ENCODE results near the gene FKRP. TPM values are rescaled to one million over a fixed set of nuclear protein-coding genes. Genes with fewer than 3 reads are reported as not detected.

FKRP gene
- total and polyA plus RNA-seq, 2 of the 13 experiments (the other 11 are each of a cell fraction or from before 2014, with no cell fraction given) = 7.3 to 9.8 TPM

DNA sequence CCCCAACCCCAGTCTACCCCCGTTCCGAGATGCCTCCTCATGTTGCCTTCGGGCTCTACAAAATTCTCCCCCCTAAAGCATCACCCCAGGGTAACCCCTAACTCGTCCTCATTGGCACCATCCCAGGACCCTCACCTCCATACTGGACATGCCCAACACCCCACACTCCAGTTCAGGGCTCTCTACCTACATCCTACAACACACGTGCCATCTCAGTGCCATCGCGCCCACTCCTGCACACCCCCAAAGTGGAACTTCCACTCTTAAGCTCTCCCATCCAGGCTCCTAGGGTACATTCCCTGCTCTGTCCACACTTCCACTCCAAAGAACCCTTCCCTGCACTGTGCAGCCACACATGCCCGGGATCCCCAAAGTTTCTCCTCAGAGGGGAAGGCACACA, 827 bp upstream of the FKRP start (continued):
- no peak for TF ChIP-seq KDM4B (CRISPR knock-in tag; IDR thresholded peaks at IDR 0.05)
- TF ChIP-seq ZNF232 (CRISPR knock-in tag; IDR thresholded peaks at IDR 0.05; ENCODE audit: borderline replicate concordance) = no peak

DNA sequence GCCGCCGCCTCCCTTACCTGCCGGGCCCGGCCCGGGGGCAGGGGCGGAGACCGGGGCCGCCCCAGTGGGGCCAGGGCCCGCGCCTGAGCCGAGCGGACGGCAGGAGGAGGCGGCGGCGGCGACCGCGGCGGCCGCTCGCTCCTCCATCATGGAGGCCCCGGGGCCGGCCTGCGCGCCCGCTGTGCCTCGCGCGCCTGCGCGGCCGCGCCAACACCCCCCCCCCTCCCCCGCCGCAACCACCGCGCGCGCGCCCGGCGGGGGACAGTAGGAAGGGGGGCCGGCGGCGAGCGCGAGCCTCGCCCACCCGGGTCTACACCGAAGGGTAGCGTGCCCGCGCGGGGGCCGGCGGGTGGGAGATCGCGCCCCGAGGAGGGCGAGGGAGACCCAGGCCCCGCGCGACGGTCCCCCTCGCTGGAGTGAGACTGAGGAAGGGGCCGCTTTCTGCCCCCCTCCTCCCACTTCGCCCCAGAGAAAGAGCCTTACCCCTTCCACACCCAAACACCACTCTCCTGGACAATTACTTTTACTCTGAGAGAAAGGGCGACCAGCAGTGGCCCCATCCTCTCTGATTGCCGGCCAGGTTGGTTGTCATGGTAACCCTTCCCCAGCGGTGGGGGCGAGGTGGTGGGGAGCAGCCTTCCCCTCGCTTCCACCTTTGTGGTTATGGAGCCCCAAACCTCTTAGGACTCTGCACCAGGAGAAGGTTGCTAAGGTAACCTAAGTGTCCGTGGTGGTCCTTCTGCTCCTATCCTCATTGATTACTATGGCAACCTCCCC, 612 bp downstream of the FKRP start, which contains the start of gene STRN4:
TSS of gene STRN4 (minus strand) at position 170 of the 777 bp plus-strand sequence. CDS start at position 150, 20 bp downstream.
- ChIA-PET CTCF (ENCODE audit: low intra/inter-chr PET ratio, low total read pairs) (no interaction called here), POLR2A (interaction anchor here (1.0 to 1.4 kb wide), 2 partner anchors 30 to 110 kb away, joined by 3 read pairs; partner anchors contain the start of gene PRKD2)
- peaks cover 7 to 12% of the 10 kb centered on the region in 2 experiments; a peak in 3 of 5 replicates for H3K36me3 ChIP-seq (replicated peaks in 1 of 2; ENCODE audit: control insufficient read depth in 1 of 2, insufficient read depth in 2 of 2, low read length in 2 of 2)
- peak within 1 kb of the TSS; percentile 71 for H3K27ac ChIP-seq (ENCODE audit: extremely low read length, insufficient read depth, low read length)
- peak within 1 kb of the TSS; percentile 94 for H3K9ac ChIP-seq (ENCODE audit: insufficient read depth, low read depth, low read length)
- no TSS peak for BruUV-seq (replicated peaks)
- H3K4me3 ChIP-seq (replicated peaks in 1 of 3; ENCODE audit: insufficient read depth in 1 of 3, low read depth in 2 of 3, low read length in 3 of 3) = peak within 1 kb of the TSS; percentile 86 to 98 (median 95)
- H4K20me1 ChIP-seq (ENCODE audit: insufficient read depth, low read length) = peaks cover 27% of the 10 kb centered on the region
- FAIRE-seq = no peak
- H2AFZ ChIP-seq (ENCODE audit: low read length) = no peak within 1 kb of the TSS
- H3K4me1 ChIP-seq (ENCODE audit: insufficient read depth, low read length) = peaks cover 28% of the 10 kb centered on the region
- no peaks in the 10 kb centered on the region for H3K9me3 ChIP-seq (ENCODE audit: low read length)
- intact Hi-C loops (cut with micrococcal nuclease; ENCODE audit: unreplicated experiment) (no loop called here), in situ Hi-C loops (cut with HindIII; ENCODE audit: extremely low pct_ligation_motif_present, low pct_unique_long_range_greater_than_20kb) (no loop called here)
- H3K4me2 ChIP-seq (ENCODE audit: low read depth, low read length) = peak within 1 kb of the TSS; percentile 96
- no peak for DNase-seq (ENCODE audit: low spot score)
- WGBS (ENCODE audit: low lambda C conversion rate) = 32% methylated on average over 13 of the region's 74 CpGs
- ATAC-seq = peak; percentile 21
- H3K79me2 ChIP-seq (ENCODE audit: insufficient read depth, low read length) = peaks cover 47% of the 10 kb centered on the region
- H3K27me3 ChIP-seq (ENCODE audit: control insufficient read depth in 1 of 2, insufficient read depth in 2 of 2, low read length in 2 of 2) = no peaks in the 10 kb centered on the region; a peak in 2 of 5 replicates
- TF ChIP-seq, protein P1, sequence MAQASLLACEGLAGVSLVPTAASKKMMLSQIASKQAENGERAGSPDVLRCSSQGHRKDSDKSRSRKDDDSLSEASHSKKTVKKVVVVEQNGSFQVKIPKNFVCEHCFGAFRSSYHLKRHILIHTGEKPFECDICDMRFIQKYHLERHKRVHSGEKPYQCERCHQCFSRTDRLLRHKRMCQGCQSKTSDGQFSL (CRISPR knock-in tag; IDR thresholded peaks at IDR 0.05) = 0 out of 2 replicates have a peak, but pooled peaks have one; percentile 25
- TF ChIP-seq, protein P2, sequence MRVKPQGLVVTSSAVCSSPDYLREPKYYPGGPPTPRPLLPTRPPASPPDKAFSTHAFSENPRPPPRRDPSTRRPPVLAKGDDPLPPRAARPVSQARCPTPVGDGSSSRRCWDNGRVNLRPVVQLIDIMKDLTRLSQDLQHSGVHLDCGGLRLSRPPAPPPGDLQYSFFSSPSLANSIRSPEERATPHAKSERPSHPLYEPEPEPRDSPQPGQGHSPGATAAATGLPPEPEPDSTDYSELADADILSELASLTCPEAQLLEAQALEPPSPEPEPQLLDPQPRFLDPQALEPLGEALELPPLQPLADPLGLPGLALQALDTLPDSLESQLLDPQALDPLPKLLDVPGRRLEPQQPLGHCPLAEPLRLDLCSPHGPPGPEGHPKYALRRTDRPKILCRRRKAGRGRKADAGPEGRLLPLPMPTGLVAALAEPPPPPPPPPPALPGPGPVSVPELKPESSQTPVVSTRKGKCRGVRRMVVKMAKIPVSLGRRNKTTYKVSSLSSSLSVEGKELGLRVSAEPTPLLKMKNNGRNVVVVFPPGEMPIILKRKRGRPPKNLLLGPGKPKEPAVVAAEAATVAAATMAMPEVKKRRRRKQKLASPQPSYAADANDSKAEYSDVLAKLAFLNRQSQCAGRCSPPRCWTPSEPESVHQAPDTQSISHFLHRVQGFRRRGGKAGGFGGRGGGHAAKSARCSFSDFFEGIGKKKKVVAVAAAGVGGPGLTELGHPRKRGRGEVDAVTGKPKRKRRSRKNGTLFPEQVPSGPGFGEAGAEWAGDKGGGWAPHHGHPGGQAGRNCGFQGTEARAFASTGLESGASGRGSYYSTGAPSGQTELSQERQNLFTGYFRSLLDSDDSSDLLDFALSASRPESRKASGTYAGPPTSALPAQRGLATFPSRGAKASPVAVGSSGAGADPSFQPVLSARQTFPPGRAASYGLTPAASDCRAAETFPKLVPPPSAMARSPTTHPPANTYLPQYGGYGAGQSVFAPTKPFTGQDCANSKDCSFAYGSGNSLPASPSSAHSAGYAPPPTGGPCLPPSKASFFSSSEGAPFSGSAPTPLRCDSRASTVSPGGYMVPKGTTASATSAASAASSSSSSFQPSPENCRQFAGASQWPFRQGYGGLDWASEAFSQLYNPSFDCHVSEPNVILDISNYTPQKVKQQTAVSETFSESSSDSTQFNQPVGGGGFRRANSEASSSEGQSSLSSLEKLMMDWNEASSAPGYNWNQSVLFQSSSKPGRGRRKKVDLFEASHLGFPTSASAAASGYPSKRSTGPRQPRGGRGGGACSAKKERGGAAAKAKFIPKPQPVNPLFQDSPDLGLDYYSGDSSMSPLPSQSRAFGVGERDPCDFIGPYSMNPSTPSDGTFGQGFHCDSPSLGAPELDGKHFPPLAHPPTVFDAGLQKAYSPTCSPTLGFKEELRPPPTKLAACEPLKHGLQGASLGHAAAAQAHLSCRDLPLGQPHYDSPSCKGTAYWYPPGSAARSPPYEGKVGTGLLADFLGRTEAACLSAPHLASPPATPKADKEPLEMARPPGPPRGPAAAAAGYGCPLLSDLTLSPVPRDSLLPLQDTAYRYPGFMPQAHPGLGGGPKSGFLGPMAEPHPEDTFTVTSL (CRISPR knock-in tag; IDR thresholded peaks at IDR 0.05; ENCODE audit: borderline replicate concordance) = no peak
- TF ChIP-seq ZNF468 (CRISPR knock-in tag; IDR thresholded peaks at IDR 0.05) = no peak
- no peak for TF ChIP-seq KAT2B (IDR thresholded peaks at IDR 0.05; ENCODE audit: borderline replicate concordance, low read depth, low read length)
- no peak for TF ChIP-seq MAF1 (CRISPR knock-in tag; IDR thresholded peaks at IDR 0.05; ENCODE audit: borderline replicate concordance)
- no peak for TF ChIP-seq PRMT3 (CRISPR knock-in tag; IDR thresholded peaks at IDR 0.05; ENCODE audit: borderline replicate concordance, low read depth)
- no peak for TF ChIP-seq ZNF383 (CRISPR knock-in tag; IDR thresholded peaks at IDR 0.05; ENCODE audit: borderline replicate concordance)
- TF ChIP-seq ZNF335 (CRISPR knock-in tag; IDR thresholded peaks at IDR 0.05) = no peak
- no peak for TF ChIP-seq KLF9 (CRISPR knock-in tag; IDR thresholded peaks at IDR 0.05; ENCODE audit: low read depth)
- no peak for TF ChIP-seq ZNF691 (CRISPR knock-in tag; IDR thresholded peaks at IDR 0.05; ENCODE audit: borderline replicate concordance, low read depth)
- TF ChIP-seq KDM6A (CRISPR knock-in tag; IDR thresholded peaks at IDR 0.05; ENCODE audit: low read depth) = no peak
- no peak for TF ChIP-seq JUNB (CRISPR knock-in tag; IDR thresholded peaks at IDR 0.05; ENCODE audit: borderline replicate concordance)
